Stimulated activated CD8-positive, alpha-beta memory T cell treated with anti-CD3 and anti-CD28 coated beads, Interleukin-12 subunit alpha, Interleukin-12 subunit beta, amount 100 ng/mL, for 24 hours (primary cell): Measurements from ENCODE around the gene SLC5A10.
"Not testable (repeated sequence)": the region's sequence is repeated elsewhere in the genome, so short reads cannot be mapped to it uniquely, and the experiment has no call there.

ENCODE experiments used
- DNase-seq: peaks from one replicate; pipeline ENCODE4 v3.0.0-alpha.2; 2020; ENCODE audit errors: extremely low read depth

Gene SLC5A10

GRCh38 chr17:18947866-18948265 lies 4.1 kb upstream of the SLC5A10 start:
- DNase-seq = no peak

GRCh38 chr17:18948476-18949006 lies 3.4 kb upstream of the SLC5A10 start:
- no peak for DNase-seq

GRCh38 chr17:18949566-18949965 lies 2.4 kb upstream of the SLC5A10 start:
- no peak for DNase-seq

GRCh38 chr17:18950346-18950745 lies 1.6 kb upstream of the SLC5A10 start:
- DNase-seq = no peak

- DNase-seq = no peak
Observed at GRCh38 chr17:18950944-18951905, 740 bp upstream of the SLC5A10 start.

- no peak for DNase-seq
Observed at GRCh38 chr17:18953231-18953728, 1.3 kb downstream of the SLC5A10 start.

GRCh38 chr17:18954321-18954720 lies 2.4 kb downstream of the SLC5A10 start:
- DNase-seq = no peak

- no peak for DNase-seq
Observed at GRCh38 chr17:18955009-18955408, 3.0 kb downstream of the SLC5A10 start.

- not testable (repeated sequence) for DNase-seq
Observed at GRCh38 chr17:18956021-18956420, 4.1 kb downstream of the SLC5A10 start.

- no peak for DNase-seq
Observed at GRCh38 chr17:18956581-18956980, 4.6 kb downstream of the SLC5A10 start.

- no peak for DNase-seq
Observed at GRCh38 chr17:18957831-18958230, 5.9 kb downstream of the SLC5A10 start.

- DNase-seq = no peak
Observed at GRCh38 chr17:18958611-18959010, 6.6 kb downstream of the SLC5A10 start.

GRCh38 chr17:18959071-18959844 lies 7.3 kb downstream of the SLC5A10 start:
- no peak for DNase-seq

- no peak for DNase-seq
Observed at GRCh38 chr17:18959845-18960240, 7.9 kb downstream of the SLC5A10 start.

- no peak for DNase-seq
Observed at GRCh38 chr17:18960241-18960665, 8.3 kb downstream of the SLC5A10 start.

GRCh38 chr17:18960803-18961511 lies 9.0 kb downstream of the SLC5A10 start:
- DNase-seq = peak; percentile 54

GRCh38 chr17:18961634-18962493 lies 9.9 kb downstream of the SLC5A10 start:
- no peak for DNase-seq

- DNase-seq = no peak
Observed at GRCh38 chr17:18962494-18962815, 10.5 kb downstream of the SLC5A10 start.

- DNase-seq = no peak
Observed at GRCh38 chr17:18963126-18964017, 11.4 kb downstream of the SLC5A10 start.

GRCh38 chr17:18964018-18964351 lies 12.0 kb downstream of the SLC5A10 start:
- DNase-seq = no peak
